Gastrocnemius medialis (tissue), 4 donors: ENCODE measurements around the gene AIG1.

ENCODE experiments used
- CTCF ChIP-seq, 5 experiments: fragments of 450-650 bp in 3 of 5; fragments of 200-600 bp in 2 of 5; sonication (generic) in 2 of 5; IDR thresholded peaks in 4 of 5; conservative IDR thresholded peaks in 1 of 5; 1 replicate in 4 of 5; 2 replicates in 1 of 5; pipeline ENCODE4 v1.5.1; 2016 to 2019; ENCODE audit warnings: antibody characterized with exemption in 5 of 5, mild to moderate bottlenecking in 3 of 5, moderate library complexity in 3 of 5
- POLR2A ChIP-seq, 2 donors: fragments of 450-650 bp; IDR thresholded peaks; one replicate each; pipeline ENCODE4 v1.6.1; 2017; ENCODE audit warnings: antibody characterized with exemption in 2 of 2, mild to moderate bottlenecking in 2 of 2, moderate library complexity in 2 of 2

DNA sequence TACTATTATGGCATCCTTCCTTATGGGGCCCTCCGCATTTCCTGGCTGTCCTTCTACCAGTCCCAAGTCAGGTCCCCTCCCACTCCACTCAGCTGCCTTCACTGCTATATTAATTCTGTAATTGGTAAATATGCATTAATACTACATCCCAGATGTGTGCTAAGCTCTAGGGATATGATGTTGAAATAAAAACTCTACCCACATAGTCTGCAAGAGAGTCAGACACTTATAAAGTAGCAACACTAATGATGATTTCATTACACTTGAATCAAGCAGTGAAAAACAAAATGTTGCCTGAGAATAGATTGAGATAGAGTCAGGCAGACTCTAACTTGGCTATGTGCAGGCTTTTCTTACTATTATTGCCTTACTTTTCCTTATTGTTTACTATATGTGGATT is 62.4 kb downstream of the AIG1 start:
- no peak for TF ChIP-seq CTCF (IDR thresholded peaks at IDR 0.05 in 4 of 5, conservative IDR thresholded peaks at IDR 0.05 in 1 of 5)
- TF ChIP-seq POLR2A (IDR thresholded peaks at IDR 0.05), result no peak
